Fibroblast of skin of abdomen (primary cell): Measurements from ENCODE around the gene SEPTIN14. TPM values are rescaled to one million over a fixed set of nuclear protein-coding genes. Genes with fewer than 3 reads are reported as not detected.
"Not testable (repeated sequence)": the region's sequence is repeated elsewhere in the genome, so short reads cannot be mapped to it uniquely, and the experiment has no call there.

ENCODE experiments used
- DNase-seq: peaks from one replicate; pipeline ENCODE4 v3.0.0-alpha.2; 2013
- polyA plus RNA-seq, 2 experiments: library from polyadenylated mRNA; unstranded; fragments of 120-200 nt; gene quantifications; one replicate each; pipeline ENCODE4 v1.2.1, GENCODE V29; 2013; ENCODE audit not compliant: insufficient read length in 2 of 2

The SEPTIN14 gene
- 0.12 TPM for polyA plus RNA-seq (2013, experiment 1 of 2; ENCODE audit: insufficient read length)
- polyA plus RNA-seq (2013, experiment 2 of 2; ENCODE audit: insufficient read length): 0.06 TPM

DNA sequence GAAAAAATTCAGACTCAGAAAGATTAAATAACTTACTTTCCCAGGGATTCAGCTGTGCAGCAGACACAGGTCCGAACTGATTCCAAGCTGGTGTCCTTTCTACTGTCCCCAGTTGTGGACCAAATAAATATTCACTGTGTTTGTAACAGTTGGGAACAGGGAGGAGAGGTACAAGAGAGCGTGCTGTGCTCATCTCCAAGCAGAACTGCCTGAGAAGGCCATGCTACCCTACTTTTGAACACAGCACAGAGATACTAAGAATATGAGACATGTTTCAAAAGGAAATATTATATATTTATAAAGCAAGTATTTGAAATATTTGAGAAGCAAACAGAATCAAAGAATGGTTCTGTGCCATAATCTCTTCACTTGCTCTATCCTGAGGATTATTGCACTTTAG is at the start of gene SEPTIN14:
SEPTIN14 (minus strand) TSS at position 101 of the 400 bp plus-strand sequence. CDS start 756 bp downstream, outside the sequence.
- DNase-seq: not testable (repeated sequence)

- no peak for DNase-seq
These were observed 41.6 kb upstream of the SEPTIN14 start for GRCh38 chr7:55903985-55904759.

GRCh38 chr7:55901059-55901458 is 38.5 kb upstream of the SEPTIN14 start:
- not testable (repeated sequence) for DNase-seq

GRCh38 chr7:55898287-55898686 is 35.7 kb upstream of the SEPTIN14 start:
- DNase-seq: no peak

GRCh38 chr7:55895021-55895420 is 32.5 kb upstream of the SEPTIN14 start:
- no peak for DNase-seq

GRCh38 chr7:55893940-55894339 is 31.4 kb upstream of the SEPTIN14 start:
- DNase-seq: no peak

DNA sequence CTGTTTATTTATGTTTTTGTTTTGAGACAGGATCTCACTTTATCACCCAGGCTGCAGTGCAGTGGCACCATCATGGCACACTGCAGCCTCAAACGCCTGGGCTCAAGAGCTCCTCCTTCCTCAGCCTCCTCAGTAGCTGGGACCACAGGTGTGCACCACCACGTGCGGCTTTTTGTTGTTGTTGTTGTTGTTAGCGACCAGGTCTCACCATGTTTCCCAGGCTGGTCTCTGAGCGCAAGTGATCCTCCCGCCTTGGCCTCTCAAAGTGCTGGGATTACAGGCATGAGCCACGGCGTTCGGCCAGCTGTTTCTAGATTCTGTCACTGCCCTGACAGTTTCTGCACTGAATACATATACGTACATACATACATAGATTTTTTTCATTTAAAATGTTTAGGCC is 25.8 kb upstream of the SEPTIN14 start:
- DNase-seq: not testable (repeated sequence)

GRCh38 chr7:55887821-55888247 is 25.3 kb upstream of the SEPTIN14 start:
- DNase-seq: peak; percentile 2

- DNase-seq: no peak
These were observed 21.8 kb upstream of the SEPTIN14 start for GRCh38 chr7:55884321-55884720.

GRCh38 chr7:55878691-55879090 is 16.1 kb upstream of the SEPTIN14 start:
- DNase-seq: peak; percentile 4

DNA sequence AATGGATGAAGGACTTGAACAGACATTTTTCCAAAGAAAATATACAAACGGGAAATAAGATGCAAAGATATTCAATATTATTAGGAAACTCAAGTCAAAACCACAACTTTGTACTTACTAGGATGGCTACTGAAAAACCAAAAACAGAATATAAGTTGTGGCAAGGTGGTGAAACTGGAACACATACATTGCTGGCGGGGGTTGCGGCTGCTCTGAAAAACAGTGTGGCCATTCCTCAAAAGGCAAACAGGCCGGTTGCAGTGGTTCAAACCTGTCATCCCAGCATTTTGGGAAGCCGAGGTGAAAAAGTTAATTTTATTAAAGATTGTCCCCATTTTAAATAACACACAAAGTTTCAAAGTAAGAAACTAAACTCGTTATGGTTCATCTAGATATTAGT is 14.8 kb upstream of the SEPTIN14 start:
- no peak for DNase-seq

DNA sequence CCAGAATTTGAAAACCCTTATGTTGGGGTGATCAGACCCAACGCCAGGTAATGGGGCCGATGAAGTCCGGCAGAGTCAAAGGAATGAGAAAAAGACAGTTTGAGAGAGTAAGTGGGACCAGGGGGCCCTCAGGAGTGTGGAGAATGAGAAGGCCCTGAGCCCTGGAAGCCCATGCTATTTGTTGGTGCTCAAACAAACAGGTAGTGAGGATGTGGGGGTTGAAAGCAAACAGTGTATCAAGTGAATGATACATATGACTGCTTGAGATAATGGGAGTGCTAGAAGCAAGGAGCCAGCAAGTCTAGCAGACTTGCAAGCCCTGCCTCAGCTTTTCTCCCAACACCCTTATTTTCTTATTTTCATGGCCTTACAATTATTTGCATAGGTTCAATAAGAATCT is 11.2 kb upstream of the SEPTIN14 start:
- DNase-seq: no peak

DNA sequence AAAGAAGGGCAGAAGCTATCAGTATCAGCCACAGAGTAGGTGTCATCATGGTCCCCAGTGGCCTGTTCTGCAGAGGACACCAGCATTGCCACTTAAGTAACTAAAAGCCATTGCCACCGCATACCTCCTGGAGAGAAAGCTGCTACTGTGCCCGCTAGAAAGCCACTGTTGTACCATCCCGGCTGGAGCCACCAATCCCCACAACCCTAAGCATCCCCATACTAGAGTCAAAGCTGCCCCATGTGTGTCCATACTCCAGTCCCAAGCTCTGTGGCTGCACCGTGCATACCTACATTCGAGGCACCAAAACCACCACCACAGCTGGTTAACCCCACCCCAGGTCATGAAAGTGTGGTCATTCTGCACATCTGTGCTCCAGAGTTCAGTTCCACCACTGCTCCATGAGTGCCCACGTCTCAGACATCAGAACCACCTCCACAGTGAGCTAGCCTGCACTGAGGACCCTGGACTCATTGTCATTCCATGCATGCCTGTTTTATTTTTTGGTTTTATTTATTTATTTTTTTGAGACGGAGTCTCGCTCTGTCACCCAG is 9.5 kb upstream of the SEPTIN14 start:
- no peak for DNase-seq

- DNase-seq: not testable (repeated sequence)
These were observed 6.4 kb upstream of the SEPTIN14 start for GRCh38 chr7:55868989-55869388.

DNA sequence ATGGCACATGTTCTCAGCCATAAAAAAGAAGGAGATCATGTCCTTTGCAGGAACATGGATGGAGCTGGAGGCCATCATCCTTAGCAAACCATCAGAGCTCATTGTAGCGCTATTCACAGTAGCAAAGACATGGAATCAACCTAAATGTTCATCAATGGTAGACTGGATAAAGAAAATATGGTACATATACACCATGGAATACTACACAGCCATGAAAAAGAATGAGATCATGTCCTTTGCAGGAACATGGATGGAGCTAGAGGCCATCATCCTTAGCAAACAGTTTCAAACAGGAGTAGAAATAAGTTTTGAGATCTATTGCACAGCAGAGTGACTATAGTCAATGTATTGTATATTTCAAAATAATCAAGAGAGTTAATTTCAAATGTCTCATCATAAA is 17.4 kb downstream of the SEPTIN14 start:
- not testable (repeated sequence) for DNase-seq

- DNase-seq: no peak
These were observed 24.0 kb downstream of the SEPTIN14 start for GRCh38 chr7:55838595-55838994.

DNA sequence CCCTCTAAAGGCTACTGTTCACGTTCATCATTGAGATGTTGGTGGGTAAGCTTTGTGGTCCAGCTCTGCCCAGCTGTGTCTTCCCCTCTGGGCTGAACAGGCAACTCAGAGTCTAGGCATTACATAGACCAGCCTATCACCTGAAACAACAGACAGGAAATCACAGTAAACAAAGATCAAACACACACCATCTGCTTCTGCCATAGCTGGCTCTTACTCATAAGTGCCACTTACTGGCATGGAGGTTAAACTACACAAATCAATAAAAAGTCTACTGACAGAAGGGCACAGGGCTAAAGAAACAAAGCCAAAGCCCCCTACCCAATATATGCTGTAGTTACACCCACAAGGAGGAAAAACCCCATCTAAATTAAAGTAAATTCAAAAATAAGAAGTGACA is 35.0 kb downstream of the SEPTIN14 start:
- DNase-seq: no peak

- DNase-seq: no peak
These were observed 43.9 kb downstream of the SEPTIN14 start for GRCh38 chr7:55818686-55819085.

DNA sequence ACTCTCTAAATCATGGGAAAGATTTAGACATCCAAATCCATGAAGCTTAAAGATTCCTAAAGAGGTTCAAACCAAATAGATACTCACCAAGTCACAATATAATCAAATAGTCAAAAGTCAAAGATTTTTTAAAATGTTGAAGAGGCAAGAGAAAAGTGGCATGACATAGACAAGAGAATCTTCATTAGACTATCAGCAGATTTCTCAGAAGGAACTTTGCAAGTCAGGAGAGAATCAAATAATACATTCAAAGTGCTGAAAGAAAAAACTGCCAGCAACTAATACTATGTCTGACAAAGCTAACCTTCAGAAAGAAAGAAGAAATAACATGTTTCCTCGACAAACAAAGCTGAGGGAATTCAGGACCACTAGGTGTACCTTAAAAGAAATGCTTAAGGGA is 65.3 kb downstream of the SEPTIN14 start:
- not testable (repeated sequence) for DNase-seq

DNA sequence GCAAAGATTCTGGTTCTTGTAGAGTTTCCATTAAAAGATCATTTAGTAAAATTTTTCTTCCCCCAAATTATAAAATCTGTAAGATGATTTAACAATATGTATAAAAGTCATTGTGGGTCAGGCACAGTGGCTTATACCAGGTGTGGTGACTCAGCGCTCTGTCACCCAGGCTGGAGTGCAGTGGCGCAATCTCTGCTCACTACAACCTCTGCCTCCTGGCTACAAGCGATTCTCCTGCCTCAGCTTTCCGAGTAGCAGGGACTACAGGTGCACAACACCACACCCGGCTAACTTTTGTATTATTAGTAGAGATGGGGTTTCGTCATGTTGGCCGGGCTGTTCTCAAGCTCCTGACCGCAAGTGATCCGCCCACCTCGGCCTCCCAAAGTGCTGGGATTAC is 68.0 kb downstream of the SEPTIN14 start:
- no peak for DNase-seq

DNA sequence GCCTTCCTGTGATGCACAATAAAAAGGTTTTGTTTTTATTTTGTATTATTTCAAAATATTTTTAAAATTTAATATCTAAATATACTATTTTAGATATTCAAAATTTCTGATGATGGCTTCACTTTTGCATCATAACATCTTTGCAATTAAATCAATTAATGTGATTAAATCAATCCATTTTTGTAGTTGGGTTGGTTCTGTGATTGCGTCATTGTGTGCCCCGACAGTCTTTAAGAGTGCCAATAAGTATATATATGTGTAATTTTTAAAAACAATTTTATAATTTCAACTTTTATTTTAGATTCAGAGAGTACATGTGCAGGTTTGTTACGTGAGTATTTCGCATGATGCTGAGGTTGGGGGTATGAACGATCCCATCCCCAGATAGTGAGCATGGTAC is 70.5 kb downstream of the SEPTIN14 start:
- no peak for DNase-seq

GRCh38 chr7:55787796-55788195 is 74.8 kb downstream of the SEPTIN14 start:
- DNase-seq: no peak

- no peak for DNase-seq
These were observed 75.7 kb downstream of the SEPTIN14 start for GRCh38 chr7:55786901-55787300.

DNA sequence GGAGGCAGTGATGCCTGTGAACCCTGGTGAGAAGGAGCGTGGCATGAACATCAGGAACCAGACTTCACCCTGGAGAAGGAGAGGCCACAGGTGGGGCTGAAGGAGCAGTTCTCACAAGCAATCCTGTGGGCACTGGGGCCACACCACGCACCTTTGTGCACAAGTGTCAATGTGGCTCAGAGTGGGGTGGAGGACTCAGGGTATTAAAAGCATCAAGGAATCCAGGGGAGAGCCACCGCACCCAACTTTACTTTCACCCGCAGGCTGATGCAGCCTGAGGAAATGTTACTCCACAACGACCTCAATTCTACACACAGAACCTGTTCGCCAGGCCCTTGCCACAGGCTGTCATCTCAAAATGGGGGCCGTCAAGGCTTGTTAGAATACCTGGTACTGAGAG is 77.1 kb downstream of the SEPTIN14 start:
- DNase-seq: not testable (repeated sequence)
